Mucosa of rectum (tissue), 2 donors: ENCODE data around the gene CUEDC2.
A peak's percentile ranks its signal among the peaks of the same experiment; 100 is the strongest.

ENCODE experiments used
- H3K27ac ChIP-seq, 2 donors: one replicate each; pipeline ENCODE4 v1.7.0; 2013; ENCODE audit warnings: inconsistent platforms in 2 of 2, low read depth in 2 of 2, low read length in 2 of 2
- H3K27me3 ChIP-seq, 2 donors: one replicate each; pipeline ENCODE4 v1.7.0; 2013; ENCODE audit warnings: low read length in 2 of 2; ENCODE audit not compliant: control insufficient read depth in 2 of 2, insufficient read depth in 2 of 2
- H3K36me3 ChIP-seq, 2 donors: one replicate each; pipeline ENCODE4 v1.7.0; 2013; ENCODE audit warnings: low read length in 2 of 2; ENCODE audit not compliant: control insufficient read depth in 2 of 2, insufficient read depth in 2 of 2
- H3K4me1 ChIP-seq, 2 donors: one replicate each; pipeline ENCODE4 v1.7.0; 2013; ENCODE audit warnings: low read length in 2 of 2, mild to moderate bottlenecking in 1 of 2; ENCODE audit not compliant: control insufficient read depth in 2 of 2, insufficient read depth in 2 of 2
- H3K4me3 ChIP-seq, 2 donors: one replicate each; pipeline ENCODE4 v1.7.0; 2013; ENCODE audit warnings: low read length in 2 of 2
- H3K9ac ChIP-seq, 2 donors: one replicate each; pipeline ENCODE4 v1.7.0; 2013; ENCODE audit warnings: low read length in 2 of 2, low read depth in 1 of 2, mild to moderate bottlenecking in 1 of 2
- H3K9me3 ChIP-seq, 2 donors: one replicate each; pipeline ENCODE4 v1.7.0; 2013; ENCODE audit warnings: low read length in 2 of 2; ENCODE audit not compliant: control insufficient read depth in 2 of 2
- donor health status: healthy.
- donor health status: Normal muscosa, but diverticular disease.

Gene CUEDC2, protein sequence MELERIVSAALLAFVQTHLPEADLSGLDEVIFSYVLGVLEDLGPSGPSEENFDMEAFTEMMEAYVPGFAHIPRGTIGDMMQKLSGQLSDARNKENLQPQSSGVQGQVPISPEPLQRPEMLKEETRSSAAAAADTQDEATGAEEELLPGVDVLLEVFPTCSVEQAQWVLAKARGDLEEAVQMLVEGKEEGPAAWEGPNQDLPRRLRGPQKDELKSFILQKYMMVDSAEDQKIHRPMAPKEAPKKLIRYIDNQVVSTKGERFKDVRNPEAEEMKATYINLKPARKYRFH

DNA sequence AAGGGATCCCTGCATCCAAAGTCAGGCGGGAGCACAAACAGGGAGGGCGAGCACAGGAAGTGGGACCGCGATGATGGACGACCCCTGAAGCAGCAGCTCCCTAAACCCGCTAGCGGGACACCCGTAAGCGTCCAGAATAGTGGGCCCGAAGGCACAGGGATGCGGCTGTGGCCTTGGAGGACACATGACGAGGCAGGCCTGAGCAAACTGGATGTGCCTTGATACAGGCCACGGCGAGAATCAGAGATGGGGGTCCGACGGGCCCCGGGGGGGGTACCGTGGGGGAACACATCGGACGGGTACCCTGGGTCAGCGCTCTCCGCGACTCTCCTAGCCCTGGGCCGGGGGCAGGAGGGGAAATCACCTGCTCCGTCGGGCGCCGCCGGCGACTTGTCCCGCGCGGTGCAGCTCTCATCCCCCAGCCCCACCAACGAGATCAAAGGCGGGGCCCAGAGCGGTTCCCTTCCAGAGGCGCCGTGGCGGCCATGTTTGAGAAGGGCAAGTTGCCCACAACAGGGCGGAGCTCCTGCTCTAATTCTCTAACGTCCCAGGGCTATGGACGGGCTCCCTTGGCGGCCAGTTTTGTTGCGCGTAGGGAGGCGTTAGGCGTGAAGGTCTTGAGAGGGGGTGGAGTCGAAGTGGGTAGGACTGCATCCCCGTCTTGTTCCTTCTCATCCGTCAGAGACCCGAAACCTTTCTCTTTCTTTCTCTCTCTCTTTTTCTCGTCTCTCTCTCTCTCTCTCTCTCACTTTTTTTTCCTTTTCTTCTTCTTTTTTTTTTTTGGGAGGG lies at the start of gene CUEDC2:
TSS of gene CUEDC2 (minus strand) at position 413 of the 789 bp plus-strand sequence. CDS start 7,386 bp downstream, outside the sequence.
- peak within 1 kb of the TSS; percentile 16 to 63 for H3K27ac ChIP-seq
- H3K9ac ChIP-seq, result peak within 1 kb of the TSS; percentile 86 to 90
- peak within 1 kb of the TSS; percentile 81 to 95 for H3K4me3 ChIP-seq
- peaks cover 9 to 15% of the 10 kb centered on the region in 2 donors for H3K4me1 ChIP-seq
- H3K27me3 ChIP-seq, result peaks cover 0 to 3% of the 10 kb centered on the region in 2 donors
- H3K9me3 ChIP-seq, result no peaks in the 10 kb centered on the region
- no peaks in the 10 kb centered on the region for H3K36me3 ChIP-seq

DNA sequence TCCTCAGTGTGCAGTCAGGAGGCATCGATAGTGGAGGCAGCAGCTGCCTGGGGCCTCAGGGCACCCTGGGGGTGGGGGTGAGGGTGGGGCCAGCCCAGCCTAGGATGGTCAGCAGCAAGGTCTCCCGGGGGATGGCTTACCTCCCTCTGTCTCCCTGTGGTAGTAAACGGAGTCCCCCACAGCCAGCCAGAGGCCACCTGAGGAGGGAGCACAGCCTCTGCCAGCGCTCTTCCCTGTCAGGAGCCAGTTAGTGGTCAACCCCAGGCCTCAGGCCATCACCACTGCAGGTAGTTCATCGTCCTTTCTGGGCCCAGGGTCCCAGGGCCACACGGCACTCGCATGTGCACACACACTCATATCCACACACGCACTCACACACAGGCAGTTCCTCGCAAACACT lies 48.0 kb upstream of the CUEDC2 start:
- no peak overlapping the region for H3K4me3 ChIP-seq
- peaks cover 55 to 59% of the 10 kb centered on the region in 2 donors for H3K36me3 ChIP-seq
- no peak overlapping the region for H3K27ac ChIP-seq
- no peak overlapping the region for H3K9ac ChIP-seq
- no peaks in the 10 kb centered on the region for H3K4me1 ChIP-seq
- H3K9me3 ChIP-seq, result no peaks in the 10 kb centered on the region
- H3K27me3 ChIP-seq, result no peaks in the 10 kb centered on the region

DNA sequence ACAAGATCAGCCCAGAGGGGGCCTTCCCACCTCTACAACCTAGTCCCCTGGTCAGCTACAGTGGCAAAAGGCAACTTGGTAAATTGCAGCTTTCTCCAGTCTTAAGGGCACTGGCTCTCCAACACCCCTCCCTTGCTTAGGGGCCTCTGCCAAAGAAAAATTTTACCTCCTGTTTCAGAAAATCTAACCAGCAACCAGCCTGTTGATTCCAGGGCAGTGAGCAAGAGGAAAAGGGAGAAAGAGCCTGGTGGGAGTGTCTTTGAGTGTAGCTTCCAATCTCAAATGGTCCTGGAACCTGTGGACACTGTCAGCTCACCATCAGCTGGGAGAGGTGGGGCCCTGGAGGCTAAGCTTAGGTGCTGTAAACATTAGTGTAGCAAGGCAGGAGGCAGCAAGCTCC lies 47.3 kb upstream of the CUEDC2 start:
- Histone ChIP-seq H3K4me3 (no peak overlapping the region), H3K4me1 (no peaks in the 10 kb centered on the region), H3K9me3 (no peaks in the 10 kb centered on the region), H3K27ac (no peak overlapping the region), H3K36me3 (peaks cover 48 to 52% of the 10 kb centered on the region in 2 donors), H3K9ac (no peak overlapping the region), H3K27me3 (no peaks in the 10 kb centered on the region)

DNA sequence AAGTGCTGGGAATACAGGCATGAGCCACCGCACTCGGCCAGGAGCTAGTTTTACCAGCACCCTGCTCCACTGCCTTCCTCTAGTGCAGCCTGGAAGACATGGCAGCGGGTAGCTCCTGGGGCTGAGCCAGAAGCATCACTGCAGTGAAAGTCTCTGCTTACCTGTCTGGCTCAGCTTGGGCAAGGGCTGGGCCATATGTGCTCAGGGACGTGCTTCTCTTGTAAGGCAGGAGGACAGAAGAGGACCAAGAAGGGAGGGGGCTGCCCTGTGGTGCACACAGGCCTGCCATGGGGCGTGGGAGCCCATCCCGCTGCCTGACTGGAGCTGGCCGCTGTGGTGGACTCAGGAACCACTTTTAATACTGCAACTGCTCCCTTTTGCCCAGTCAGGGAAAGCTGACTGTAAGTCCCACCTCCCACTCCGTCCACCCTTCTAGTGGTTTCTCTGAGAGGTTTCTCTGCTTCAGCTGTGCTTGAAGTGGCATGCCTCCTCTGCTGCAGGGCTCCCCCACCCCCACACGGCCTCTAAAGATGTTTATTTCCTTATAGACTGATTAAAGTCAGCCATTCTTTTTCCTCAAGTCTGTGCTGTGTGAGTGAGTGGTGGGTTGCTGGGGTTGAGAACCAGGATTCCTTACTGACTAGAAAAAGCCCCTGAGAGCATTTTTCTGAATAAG lies 44.2 kb upstream of the CUEDC2 start:
- Histone ChIP-seq H3K27me3 (no peaks in the 10 kb centered on the region), H3K36me3 (peaks cover 20 to 28% of the 10 kb centered on the region in 2 donors), H3K4me3 (no peak overlapping the region), H3K4me1 (peaks cover 0 to 2% of the 10 kb centered on the region in 2 donors), H3K9ac (no peak overlapping the region), H3K9me3 (no peaks in the 10 kb centered on the region), H3K27ac (no peak overlapping the region)

DNA sequence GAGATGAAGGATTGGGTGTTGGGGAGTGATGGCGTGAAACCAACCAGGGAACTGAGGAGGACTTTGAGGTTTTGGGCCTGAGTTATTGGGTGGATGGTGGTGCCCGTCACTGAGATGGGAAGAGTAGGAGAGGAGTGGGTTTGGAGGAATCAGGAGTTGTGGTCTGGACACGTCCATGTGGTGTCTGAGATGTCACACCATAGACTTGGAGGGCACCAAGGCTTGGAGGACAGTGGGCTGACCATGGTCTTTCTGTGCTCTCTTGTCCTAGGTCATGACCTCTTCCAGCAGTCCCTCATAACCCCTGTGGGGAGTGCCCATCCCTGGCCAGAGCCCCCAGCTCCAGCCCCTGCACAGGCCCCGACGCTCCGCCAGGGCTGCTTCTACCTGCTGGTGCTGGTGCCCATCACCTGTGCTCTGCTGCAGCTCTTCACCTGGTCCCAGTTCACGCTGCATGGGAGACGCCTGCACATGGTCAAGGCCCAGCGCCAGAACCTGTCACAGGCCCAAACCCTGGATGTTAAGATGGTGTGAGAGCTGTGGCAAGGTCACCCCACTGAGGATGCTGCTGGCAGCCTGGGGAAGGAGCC lies 43.2 kb upstream of the CUEDC2 start:
- Histone ChIP-seq H3K9me3 (no peaks in the 10 kb centered on the region), H3K4me3 (no peak overlapping the region), H3K4me1 (peaks cover 0 to 2% of the 10 kb centered on the region in 2 donors), H3K9ac (no peak overlapping the region), H3K36me3 (peaks cover 11 to 17% of the 10 kb centered on the region in 2 donors), H3K27me3 (no peaks in the 10 kb centered on the region), H3K27ac (no peak overlapping the region)

DNA sequence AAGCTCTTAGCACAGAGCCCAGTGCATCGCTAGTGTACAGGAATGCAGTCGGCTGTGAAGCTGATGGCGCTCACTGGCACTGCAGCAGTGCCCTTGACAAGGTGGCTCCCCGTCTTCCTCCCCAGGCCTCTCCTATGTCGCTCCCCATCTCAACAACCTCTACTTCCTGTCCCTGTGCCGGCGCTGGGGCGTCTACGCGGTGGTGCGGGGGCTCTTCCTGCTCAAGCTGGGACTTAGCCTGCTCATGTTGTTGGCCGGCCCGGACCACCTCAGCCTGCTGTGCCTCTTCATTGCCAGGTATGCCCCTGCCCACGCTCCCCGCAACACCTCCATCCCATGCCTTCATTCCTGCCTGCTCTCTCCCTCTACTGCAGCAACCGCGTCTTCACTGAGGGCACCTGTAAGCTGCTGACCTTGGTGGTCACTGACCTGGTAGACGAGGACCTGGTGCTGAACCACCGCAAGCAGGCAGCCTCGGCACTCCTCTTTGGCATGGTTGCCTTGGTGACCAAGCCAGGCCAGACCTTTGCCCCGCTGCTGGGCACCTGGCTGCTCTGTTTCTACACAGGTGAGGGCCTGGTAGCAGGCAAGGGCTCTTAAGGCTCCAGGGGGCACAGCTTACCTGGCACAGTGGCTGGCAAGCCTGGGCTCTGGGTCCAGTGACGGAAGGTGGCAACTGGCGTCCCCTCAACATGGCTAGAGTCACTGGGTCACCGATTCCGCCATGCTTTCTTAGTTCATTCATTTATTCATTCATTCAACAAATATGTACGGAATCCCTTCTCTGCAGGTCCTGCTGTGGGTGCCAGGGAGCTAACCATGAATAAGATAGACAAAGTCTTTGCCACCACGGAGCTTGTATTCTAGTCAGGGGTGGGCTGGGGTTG lies 41.3 kb upstream of the CUEDC2 start:
- no peaks in the 10 kb centered on the region for H3K9me3 ChIP-seq
- peaks cover 0 to 2% of the 10 kb centered on the region in 2 donors for H3K4me1 ChIP-seq
- no peak overlapping the region for H3K4me3 ChIP-seq
- H3K36me3 ChIP-seq, result peaks cover under 1 to 2% of the 10 kb centered on the region in 2 donors
- no peak overlapping the region for H3K9ac ChIP-seq
- no peak overlapping the region for H3K27ac ChIP-seq
- H3K27me3 ChIP-seq, result no peaks in the 10 kb centered on the region

DNA sequence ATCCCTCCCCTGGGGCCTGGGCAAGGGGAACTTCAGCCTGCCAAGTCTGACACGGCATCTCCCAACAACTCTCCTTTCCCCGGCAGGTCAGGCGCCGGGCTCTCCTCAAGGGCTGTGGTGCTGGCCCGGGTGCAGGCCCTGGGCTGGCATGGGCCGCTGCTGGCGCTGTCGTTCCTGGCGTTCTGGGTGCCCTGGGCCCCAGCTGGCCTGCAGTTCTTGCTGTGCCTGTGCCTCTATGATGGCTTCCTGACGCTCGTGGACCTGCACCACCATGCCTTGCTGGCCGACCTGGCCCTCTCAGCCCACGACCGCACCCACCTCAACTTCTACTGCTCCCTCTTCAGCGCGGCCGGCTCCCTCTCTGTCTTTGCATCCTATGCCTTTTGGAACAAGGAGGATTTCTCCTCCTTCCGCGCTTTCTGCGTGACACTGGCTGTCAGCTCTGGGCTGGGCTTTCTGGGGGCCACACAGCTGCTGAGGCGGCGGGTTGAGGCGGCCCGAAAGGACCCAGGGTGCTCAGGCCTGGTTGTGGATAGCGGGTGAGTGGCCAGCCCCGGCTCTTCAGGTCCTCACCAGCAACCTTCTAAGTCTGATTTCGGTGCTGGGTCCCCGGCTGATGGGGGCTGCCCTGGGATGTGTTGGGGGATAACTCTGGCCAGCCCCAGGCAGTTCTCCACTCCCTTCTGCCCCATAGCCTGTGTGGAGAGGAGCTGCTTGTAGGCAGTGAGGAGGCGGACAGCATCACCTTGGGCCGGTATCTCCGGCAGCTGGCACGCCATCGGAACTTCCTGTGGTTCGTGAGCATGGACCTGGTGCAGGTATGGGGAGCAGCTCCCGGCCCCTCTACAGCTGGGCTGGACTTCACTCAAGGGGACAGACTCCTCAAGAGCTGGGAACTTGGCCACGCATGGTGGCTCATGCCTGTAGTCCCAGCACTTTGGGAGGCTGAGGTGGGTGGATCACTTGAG lies 38.5 kb upstream of the CUEDC2 start:
- H3K4me1 ChIP-seq, result peaks cover 2% of the 10 kb centered on the region in 2 donors
- peaks cover 0 to 2% of the 10 kb centered on the region in 2 donors for H3K36me3 ChIP-seq
- no peaks in the 10 kb centered on the region for H3K27me3 ChIP-seq
- H3K4me3 ChIP-seq, result no peak overlapping the region
- no peak overlapping the region for H3K27ac ChIP-seq
- no peak overlapping the region for H3K9ac ChIP-seq
- H3K9me3 ChIP-seq, result no peaks in the 10 kb centered on the region

DNA sequence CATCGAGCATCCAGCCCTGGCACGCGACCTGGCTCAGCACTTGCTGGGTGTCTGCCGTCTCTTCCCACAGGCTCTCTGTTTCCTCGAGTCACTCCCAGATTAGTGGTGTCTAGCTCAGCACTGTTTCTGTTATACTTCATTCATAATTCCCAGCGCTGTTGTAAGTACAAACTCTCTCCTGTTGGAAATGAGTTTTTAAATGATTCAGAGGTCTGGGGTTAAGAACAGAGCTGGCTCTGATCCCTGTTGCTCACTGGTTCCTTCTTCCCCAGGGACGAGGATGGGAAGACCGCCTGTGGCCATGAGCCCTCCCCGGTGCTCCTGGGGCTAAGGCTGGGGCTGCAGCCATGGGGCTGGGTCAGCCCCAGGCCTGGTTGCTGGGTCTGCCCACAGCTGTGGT lies 36.3 kb upstream of the CUEDC2 start:
- Histone ChIP-seq H3K9ac (no peak overlapping the region), H3K27me3 (no peaks in the 10 kb centered on the region), H3K27ac (no peak overlapping the region), H3K9me3 (no peaks in the 10 kb centered on the region), H3K4me1 (peaks cover 0 to 4% of the 10 kb centered on the region in 2 donors), H3K36me3 (peaks cover 0 to 2% of the 10 kb centered on the region in 2 donors), H3K4me3 (no peak overlapping the region)
